ENCODE measurements around the gene YLPM1. TPM values are rescaled to one million over a fixed set of nuclear protein-coding genes. Genes with fewer than 3 reads are reported as not detected.

YLPM1 gene
- total RNA-seq, 4 donors from 2014 or later, result 71.3 to 104 (median 84.8) TPM

DNA sequence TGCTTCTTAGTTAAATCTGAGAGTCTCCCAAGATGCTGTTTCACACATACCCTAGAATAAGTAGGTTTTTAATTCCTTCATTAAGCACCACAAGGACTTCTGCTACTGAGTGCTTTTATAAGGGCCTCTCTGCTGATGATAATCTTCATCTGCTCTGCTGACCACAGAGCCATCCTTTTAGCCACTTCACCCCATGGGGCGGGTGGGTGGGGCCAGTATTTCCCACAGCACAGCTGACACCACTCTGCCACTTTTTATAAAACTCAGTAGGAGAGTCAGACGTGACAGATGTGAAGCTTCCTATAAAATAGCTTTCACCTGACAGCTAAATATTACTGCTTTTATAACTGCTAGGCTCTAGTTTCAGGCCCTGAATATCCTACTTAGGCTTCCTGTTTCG lies 29.9 kb upstream of the YLPM1 start:
- WGBS, 2 donors, result 89 to 90% methylated on average over 3 of the region's 3 CpGs
- peaks cover 20 to 46% of the 10 kb centered on the region in 2 donors for H3K36me3 ChIP-seq
- intact Hi-C loops (cut with DNase I), result no loop called here

DNA sequence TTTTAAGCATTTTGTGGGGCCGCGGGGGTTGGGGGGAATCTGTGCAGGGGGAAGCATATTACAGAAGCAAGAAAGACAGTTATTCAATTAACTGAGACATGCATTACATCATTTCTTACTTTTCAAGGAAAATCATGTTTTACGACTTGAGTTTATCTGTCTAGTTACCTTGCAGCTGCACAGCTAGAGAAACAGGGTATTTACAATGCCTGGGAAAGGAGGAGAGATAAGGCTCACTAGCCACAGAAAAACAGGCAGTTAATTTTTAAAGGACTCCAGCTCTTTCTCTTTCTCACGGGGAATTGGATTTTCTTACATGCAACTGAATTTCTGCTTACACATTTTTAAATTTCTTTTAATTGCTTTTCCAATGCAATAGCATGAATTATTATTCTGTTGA lies 28.0 kb upstream of the YLPM1 start:
- intact Hi-C loops (cut with DNase I), result no loop called here
- peaks cover 20 to 46% of the 10 kb centered on the region in 2 donors for H3K36me3 ChIP-seq
- TF ChIP-seq POLR2A (IDR thresholded peaks at IDR 0.05), result no peak
- TF ChIP-seq, protein P1, sequence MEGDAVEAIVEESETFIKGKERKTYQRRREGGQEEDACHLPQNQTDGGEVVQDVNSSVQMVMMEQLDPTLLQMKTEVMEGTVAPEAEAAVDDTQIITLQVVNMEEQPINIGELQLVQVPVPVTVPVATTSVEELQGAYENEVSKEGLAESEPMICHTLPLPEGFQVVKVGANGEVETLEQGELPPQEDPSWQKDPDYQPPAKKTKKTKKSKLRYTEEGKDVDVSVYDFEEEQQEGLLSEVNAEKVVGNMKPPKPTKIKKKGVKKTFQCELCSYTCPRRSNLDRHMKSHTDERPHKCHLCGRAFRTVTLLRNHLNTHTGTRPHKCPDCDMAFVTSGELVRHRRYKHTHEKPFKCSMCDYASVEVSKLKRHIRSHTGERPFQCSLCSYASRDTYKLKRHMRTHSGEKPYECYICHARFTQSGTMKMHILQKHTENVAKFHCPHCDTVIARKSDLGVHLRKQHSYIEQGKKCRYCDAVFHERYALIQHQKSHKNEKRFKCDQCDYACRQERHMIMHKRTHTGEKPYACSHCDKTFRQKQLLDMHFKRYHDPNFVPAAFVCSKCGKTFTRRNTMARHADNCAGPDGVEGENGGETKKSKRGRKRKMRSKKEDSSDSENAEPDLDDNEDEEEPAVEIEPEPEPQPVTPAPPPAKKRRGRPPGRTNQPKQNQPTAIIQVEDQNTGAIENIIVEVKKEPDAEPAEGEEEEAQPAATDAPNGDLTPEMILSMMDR (IDR thresholded peaks at IDR 0.05), result no peak

More for the DNA sequence above, 29.9 kb upstream of the YLPM1 start:
- no peaks in the 10 kb centered on the region for H3K27me3 ChIP-seq
- H3K4me3 ChIP-seq (replicated peaks in 1 of 3), result no peak overlapping the region
- TF ChIP-seq, protein P1 (IDR thresholded peaks at IDR 0.05), result no peak
- no peak for TF ChIP-seq POLR2A (IDR thresholded peaks at IDR 0.05)
- H3K27ac ChIP-seq, result no peak overlapping the region
- DNase-seq, result no peak
- no peaks in the 10 kb centered on the region for H3K9me3 ChIP-seq
- no peaks in the 10 kb centered on the region for H3K4me1 ChIP-seq

DNA sequence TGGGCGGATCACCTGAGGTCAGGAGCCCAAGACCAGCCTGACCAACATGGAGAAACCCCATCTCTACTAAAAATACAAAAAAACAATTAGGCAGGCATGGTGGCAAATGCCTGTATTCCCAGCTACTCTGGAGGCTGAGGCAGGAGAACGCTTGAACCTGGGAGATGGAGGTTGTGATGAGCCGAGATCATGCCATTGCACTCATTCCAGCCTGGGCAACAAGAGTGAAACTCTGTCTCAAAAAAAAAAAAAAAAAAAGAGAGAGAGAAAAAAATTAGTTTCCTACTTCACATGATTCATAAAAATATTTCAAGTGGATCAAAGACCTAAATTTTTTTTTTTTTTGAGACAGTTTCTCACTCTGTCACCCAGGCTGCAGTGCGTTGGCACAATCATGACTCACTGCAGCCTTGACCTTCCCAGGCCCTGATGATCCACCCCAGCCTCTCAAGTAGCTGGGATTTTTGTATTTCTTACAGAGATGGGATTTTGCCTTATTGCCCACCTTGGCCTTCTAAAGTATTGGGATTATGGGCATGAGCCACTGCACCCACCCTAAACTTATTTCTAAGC lies 25.3 kb upstream of the YLPM1 start:
- intact Hi-C loops (cut with DNase I), result no loop called here
- no peaks in the 10 kb centered on the region for H3K27me3 ChIP-seq
- WGBS, 2 donors, result 93 to 98% methylated on average over 4 of the region's 4 CpGs
- H3K4me1 ChIP-seq, result no peaks in the 10 kb centered on the region
- no peak overlapping the region for H3K4me3 ChIP-seq (replicated peaks in 1 of 3)
- no peaks in the 10 kb centered on the region for H3K9me3 ChIP-seq
- no peak for TF ChIP-seq POLR2A (IDR thresholded peaks at IDR 0.05)
- TF ChIP-seq, protein P1 (IDR thresholded peaks at IDR 0.05), result no peak
- peaks cover 20 to 40% of the 10 kb centered on the region in 2 donors for H3K36me3 ChIP-seq
- no peak for DNase-seq
- no peak overlapping the region for H3K27ac ChIP-seq

More for the DNA sequence above, 28.0 kb upstream of the YLPM1 start:
- no peak for DNase-seq
- Histone ChIP-seq H3K4me3 (replicated peaks in 1 of 3) (no peak overlapping the region), H3K4me1 (no peaks in the 10 kb centered on the region), H3K9me3 (no peaks in the 10 kb centered on the region), H3K27ac (no peak overlapping the region), H3K27me3 (no peaks in the 10 kb centered on the region)
- 94% methylated on average over 4 of the region's 4 CpGs for WGBS, 2 donors

DNA sequence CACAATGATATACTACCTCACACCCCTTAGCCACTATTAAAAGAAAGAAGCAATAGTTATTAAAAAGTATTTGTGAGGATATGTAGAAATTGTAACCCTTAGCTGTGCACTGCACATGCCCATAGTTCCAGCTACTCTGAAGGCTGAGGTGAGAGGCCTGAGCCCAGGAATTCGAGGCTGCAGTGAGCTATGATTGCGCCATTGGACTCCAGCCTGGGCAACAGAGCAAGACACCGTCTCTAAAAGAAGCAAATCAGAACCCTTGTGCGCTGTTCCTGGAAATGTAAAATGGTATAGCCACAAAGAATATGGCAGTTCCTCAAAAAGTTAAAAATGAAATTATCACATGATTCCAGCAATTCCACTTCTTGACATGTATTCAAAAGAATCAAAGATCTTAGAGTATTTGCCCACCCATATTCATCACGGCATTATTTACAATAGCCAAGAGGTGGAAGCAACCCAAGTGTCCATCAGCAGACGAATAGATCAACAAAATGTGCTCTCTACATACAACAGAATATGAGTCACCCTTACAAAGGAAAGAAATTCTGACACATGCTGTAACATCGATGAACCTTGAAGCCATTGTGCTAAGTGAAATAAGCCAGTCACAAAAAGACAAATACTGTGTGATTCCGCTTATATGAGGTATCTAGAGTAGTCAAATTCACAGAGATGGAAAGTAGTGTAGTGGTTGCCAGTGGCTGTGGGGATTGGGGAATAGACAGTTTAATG lies 23.7 kb upstream of the YLPM1 start:
- Histone ChIP-seq H3K27me3 (no peaks in the 10 kb centered on the region), H3K9me3 (no peaks in the 10 kb centered on the region), H3K27ac (no peak overlapping the region), H3K36me3 (peaks cover 19 to 24% of the 10 kb centered on the region in 2 donors), H3K4me3 (replicated peaks in 1 of 3) (no peak overlapping the region), H3K4me1 (no peaks in the 10 kb centered on the region)
- TF ChIP-seq, protein P1 (IDR thresholded peaks at IDR 0.05), result no peak
- TF ChIP-seq POLR2A (IDR thresholded peaks at IDR 0.05), result no peak
- intact Hi-C loops (cut with DNase I), result no loop called here
- no peak for DNase-seq
- 97% methylated on average over 8 of the region's 8 CpGs for WGBS, 2 donors

- H3K27me3 ChIP-seq, result no peaks in the 10 kb centered on the region
- no peaks in the 10 kb centered on the region for H3K4me1 ChIP-seq
- no peak overlapping the region for H3K4me3 ChIP-seq (replicated peaks in 1 of 3)
- intact Hi-C loops (cut with DNase I), result no loop called here
- H3K9me3 ChIP-seq, result no peaks in the 10 kb centered on the region
- no peak for DNase-seq
- WGBS, 2 donors, result 92 to 94% methylated on average over 2 of the region's 2 CpGs
- no peaks in the 10 kb centered on the region for H3K36me3 ChIP-seq
- H3K27ac ChIP-seq, result no peak overlapping the region
- TF ChIP-seq, protein P1 (IDR thresholded peaks at IDR 0.05), result no peak
- TF ChIP-seq POLR2A (IDR thresholded peaks at IDR 0.05), result no peak
These were observed 15.9 kb upstream of the YLPM1 start for GRCh38 chr14:74747237-74747636.

Measured in thyroid gland (tissue), 4 donors.